Testis (tissue), 3 donors: ENCODE results near the gene LIPG. TPM values are rescaled to one million over a fixed set of nuclear protein-coding genes. Genes with fewer than 3 reads are reported as not detected.

ENCODE experiments used
- DNase-seq: peaks from one replicate; pipeline ENCODE4 v3.0.0-alpha.2; 2019
- H3K27ac ChIP-seq, 2 donors: fragments of 200-600 bp; sonication (generic); one replicate each; pipeline ENCODE4 v1.5.1; 2019
- H3K27me3 ChIP-seq: fragments of 200-600 bp; sonication (generic); one replicate; pipeline ENCODE4 v1.5.1; 2019
- H3K36me3 ChIP-seq: fragments of 200-600 bp; sonication (generic); one replicate; pipeline ENCODE4 v1.5.1; 2017; ENCODE audit warnings: low read depth; ENCODE audit errors: missing control alignments
- H3K4me1 ChIP-seq: fragments of 200-600 bp; sonication (generic); one replicate; pipeline ENCODE4 v1.5.1; 2019
- H3K4me3 ChIP-seq, 2 donors: fragments of 200-600 bp; sonication (generic); one replicate each; pipeline ENCODE4 v1.5.1; 2017 to 2019
- H3K9me3 ChIP-seq: fragments of 200-600 bp; sonication (generic); one replicate; pipeline ENCODE4 v1.5.1; 2017
- POLR2A ChIP-seq: fragments of 450-650 bp; IDR thresholded peaks from one replicate; pipeline ENCODE4 v1.6.1; 2017; ENCODE audit warnings: antibody characterized with exemption, mild to moderate bottlenecking, moderate library complexity
- WGBS, 2 donors: methylation state at CpG; one replicate each; pipeline ENCODE4 v1.1.5; 2018; 5-methylcytosine and 5-hydroxymethylcytosine counted together
- intact Hi-C: fragments of 100-400 bp; cut with DNase I; formaldehyde crosslinking; loops from one replicate; pipeline ENCODE4 v1.15.1; 2023; ENCODE audit warnings: low total_unique reads
- polyA plus RNA-seq: library from polyadenylated mRNA; stranded (reverse); fragments of 350-450 nt; fragmentation: Illumina TruSeq; extraction: RNeasy Lipid Tissue Mini Kit (QIAGEN cat#74804); gene quantifications from one replicate; pipeline ENCODE4 v1.2.3, GENCODE V29; 2014; ENCODE audit warnings: low read depth, low replicate concordance; ENCODE audit not compliant: insufficient read depth
- total RNA-seq, 2 donors: library from RNA; depleted of rRNA; stranded (reverse); fragments of >200 nt; gene quantifications; one replicate each; pipeline ENCODE4 v1.2.3, GENCODE V29; 2016
- TF ChIP-seq, protein P1 (sequence below), 3 experiments: fragments of 450-650 bp in 2 of 3; fragments of 200-600 bp in 1 of 3; sonication (generic) in 1 of 3; IDR thresholded peaks; one replicate each; pipeline ENCODE4 v1.5.1; 2016 to 2019; ENCODE audit warnings: antibody characterized with exemption in 3 of 3, mild to moderate bottlenecking in 2 of 3, moderate library complexity in 1 of 3

LIPG gene
- total and polyA plus RNA-seq, 3 donors from 2014 or later, result 25.4 to 48.0 (median 35.2) TPM

DNA sequence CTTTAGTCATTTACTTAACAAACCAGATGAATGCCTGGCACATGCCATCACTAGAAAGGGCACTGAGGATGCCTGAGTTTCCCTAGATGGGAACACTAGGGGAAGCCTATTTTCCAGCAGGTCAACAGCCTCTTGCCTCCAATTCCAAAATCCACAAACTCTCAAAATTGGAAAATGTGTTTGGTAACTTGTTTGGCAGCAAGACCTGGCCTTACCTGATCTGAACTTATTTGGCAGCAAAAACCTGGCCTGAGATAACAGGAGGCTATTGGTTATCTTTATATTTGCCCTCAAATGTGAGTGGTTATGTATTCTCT, 2.6 kb downstream of the LIPG start:
- intact Hi-C loops, result no loop called here
- TF ChIP-seq, protein P1, sequence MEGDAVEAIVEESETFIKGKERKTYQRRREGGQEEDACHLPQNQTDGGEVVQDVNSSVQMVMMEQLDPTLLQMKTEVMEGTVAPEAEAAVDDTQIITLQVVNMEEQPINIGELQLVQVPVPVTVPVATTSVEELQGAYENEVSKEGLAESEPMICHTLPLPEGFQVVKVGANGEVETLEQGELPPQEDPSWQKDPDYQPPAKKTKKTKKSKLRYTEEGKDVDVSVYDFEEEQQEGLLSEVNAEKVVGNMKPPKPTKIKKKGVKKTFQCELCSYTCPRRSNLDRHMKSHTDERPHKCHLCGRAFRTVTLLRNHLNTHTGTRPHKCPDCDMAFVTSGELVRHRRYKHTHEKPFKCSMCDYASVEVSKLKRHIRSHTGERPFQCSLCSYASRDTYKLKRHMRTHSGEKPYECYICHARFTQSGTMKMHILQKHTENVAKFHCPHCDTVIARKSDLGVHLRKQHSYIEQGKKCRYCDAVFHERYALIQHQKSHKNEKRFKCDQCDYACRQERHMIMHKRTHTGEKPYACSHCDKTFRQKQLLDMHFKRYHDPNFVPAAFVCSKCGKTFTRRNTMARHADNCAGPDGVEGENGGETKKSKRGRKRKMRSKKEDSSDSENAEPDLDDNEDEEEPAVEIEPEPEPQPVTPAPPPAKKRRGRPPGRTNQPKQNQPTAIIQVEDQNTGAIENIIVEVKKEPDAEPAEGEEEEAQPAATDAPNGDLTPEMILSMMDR (IDR thresholded peaks at IDR 0.05), result no peak
- TF ChIP-seq POLR2A, result no peak
- Histone ChIP-seq H3K27ac (no peak overlapping the region), H3K9me3 (no peaks in the 10 kb centered on the region), H3K4me1 (peaks cover 18% of the 10 kb centered on the region), H3K36me3 (no peaks in the 10 kb centered on the region), H3K4me3 (no peak overlapping the region), H3K27me3 (no peaks in the 10 kb centered on the region)
- DNase-seq, result no peak

DNA sequence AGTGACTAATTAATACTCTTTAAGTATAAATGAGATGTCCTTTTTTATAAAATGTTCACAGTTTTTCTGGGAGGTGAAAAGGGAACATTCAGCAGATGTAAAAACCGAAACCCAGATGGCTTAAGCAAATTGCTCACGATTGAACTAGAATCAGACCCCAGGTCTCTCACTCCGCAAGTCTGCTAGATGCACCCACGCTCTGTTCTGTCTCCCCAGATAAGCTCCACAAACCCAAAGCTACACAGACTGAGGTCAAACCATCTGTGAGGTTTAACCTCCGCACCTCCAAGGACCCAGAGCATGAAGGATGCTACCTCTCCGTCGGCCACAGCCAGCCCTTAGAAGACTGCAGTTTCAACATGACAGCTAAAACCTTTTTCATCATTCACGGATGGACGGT, 3.2 kb downstream of the LIPG start:
- H3K36me3 ChIP-seq, result no peaks in the 10 kb centered on the region
- 77 to 79% methylated on average over 9 of the region's 9 CpGs for WGBS, 2 donors
- intact Hi-C loops, result no loop called here
- H3K27ac ChIP-seq, result no peak overlapping the region
- H3K9me3 ChIP-seq, result no peaks in the 10 kb centered on the region
- H3K4me1 ChIP-seq, result peaks cover 18% of the 10 kb centered on the region
- H3K4me3 ChIP-seq, result no peak overlapping the region
- H3K27me3 ChIP-seq, result no peaks in the 10 kb centered on the region
- no peak for TF ChIP-seq POLR2A
- TF ChIP-seq, protein P1 (IDR thresholded peaks at IDR 0.05), result no peak
- DNase-seq, result no peak

DNA sequence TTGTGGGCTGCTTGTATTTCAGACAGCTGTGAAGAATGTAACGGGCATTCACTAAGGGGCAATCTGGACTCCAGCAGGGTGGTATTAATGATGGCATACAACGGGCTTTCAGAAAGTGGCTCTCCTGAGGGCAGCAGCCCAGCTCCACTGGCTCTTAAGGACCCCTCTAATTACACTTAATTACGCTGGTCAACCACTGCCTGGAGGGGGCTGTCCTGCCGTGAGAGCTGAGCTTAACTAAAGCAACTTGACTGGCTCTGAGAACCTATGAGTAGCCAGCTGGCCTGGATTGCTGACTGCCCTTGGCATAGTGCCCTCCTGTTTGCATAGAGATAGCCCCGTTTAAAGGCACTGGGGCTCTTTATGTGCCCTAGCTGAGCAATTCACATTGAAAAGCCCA, 3.8 kb downstream of the LIPG start:
- 58 to 72% methylated on average over 5 of the region's 5 CpGs for WGBS, 2 donors
- H3K4me3 ChIP-seq, result no peak overlapping the region
- DNase-seq, result peak; percentile 77
- intact Hi-C loops, result no loop called here
- no peak for TF ChIP-seq POLR2A
- TF ChIP-seq, protein P1 (IDR thresholded peaks at IDR 0.05), result no peak
- H3K27me3 ChIP-seq, result no peaks in the 10 kb centered on the region
- H3K9me3 ChIP-seq, result no peaks in the 10 kb centered on the region
- no peak overlapping the region for H3K27ac ChIP-seq
- H3K4me1 ChIP-seq, result peaks cover 15% of the 10 kb centered on the region
- H3K36me3 ChIP-seq, result no peaks in the 10 kb centered on the region

DNA sequence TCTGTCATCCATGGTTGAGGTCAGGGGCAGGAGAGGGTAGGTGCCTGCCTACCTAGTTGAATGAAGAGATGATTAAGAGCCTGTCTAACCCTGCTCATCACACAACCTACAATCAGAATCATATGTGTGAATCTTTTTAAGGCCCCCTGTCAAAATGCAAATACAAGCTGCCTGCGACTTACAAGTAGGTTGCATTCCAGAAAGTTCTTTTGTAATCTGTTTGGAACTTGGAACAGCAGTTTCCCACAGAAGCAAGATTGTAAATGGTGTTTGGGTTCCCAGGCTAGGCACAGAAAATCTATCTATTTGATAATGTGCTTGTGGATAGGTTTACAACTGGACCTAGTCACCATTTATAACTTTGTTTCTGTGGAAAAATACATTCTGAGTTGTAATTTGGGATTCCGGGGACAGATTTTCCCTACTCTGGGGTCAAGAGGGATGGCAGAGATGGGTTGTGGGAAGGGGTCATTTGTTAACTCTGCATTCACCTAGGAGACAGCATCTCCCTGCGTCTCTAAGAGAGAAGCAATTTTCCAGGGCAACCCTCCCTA, 4.4 kb downstream of the LIPG start:
- whole genome bisulfite sequencing, 2 donors, result 78 to 81% methylated on average over 3 of the region's 3 CpGs
- no peak overlapping the region for H3K27ac ChIP-seq
- no peaks in the 10 kb centered on the region for H3K27me3 ChIP-seq
- no peak for TF ChIP-seq POLR2A
- TF ChIP-seq, protein P1 (IDR thresholded peaks at IDR 0.05), result no peak
- H3K4me3 ChIP-seq, result no peak overlapping the region
- H3K4me1 ChIP-seq, result peaks cover 8% of the 10 kb centered on the region
- DNase-seq, result no peak
- no peaks in the 10 kb centered on the region for H3K36me3 ChIP-seq
- no peaks in the 10 kb centered on the region for H3K9me3 ChIP-seq
- intact Hi-C loops, result no loop called here

DNA sequence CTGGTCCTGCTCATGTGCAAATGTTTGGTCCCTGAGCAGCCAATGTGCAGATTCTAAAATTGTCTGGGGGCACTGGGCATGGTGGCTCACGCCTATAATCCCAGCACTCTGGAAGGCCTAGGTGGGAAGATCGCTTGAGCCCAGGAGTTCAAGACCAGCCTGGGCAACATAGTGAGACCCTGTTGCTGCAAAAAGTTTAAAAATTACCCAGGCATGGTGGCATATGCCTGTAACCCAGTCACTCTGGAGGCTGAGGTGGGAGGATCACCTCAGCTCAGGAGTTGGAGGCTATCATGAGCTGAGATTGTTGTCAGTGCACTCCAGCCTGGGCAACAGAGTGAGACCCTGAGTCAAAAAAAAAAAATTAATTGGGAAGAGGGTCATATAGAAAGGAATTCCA, 5.1 kb downstream of the LIPG start:
- TF ChIP-seq POLR2A, result no peak
- TF ChIP-seq, protein P1 (IDR thresholded peaks at IDR 0.05), result no peak
- Histone ChIP-seq H3K9me3 (no peaks in the 10 kb centered on the region), H3K36me3 (no peaks in the 10 kb centered on the region), H3K27ac (no peak overlapping the region), H3K4me1 (peaks cover 5% of the 10 kb centered on the region), H3K4me3 (no peak overlapping the region), H3K27me3 (no peaks in the 10 kb centered on the region)
- intact Hi-C loops, result no loop called here
- WGBS, 2 donors, result 50 to 82% methylated on average over 2 of the region's 2 CpGs
- DNase-seq, result no peak
